Stimulated activated CD8-positive, alpha-beta memory T cell treated with anti-CD3 and anti-CD28 coated beads, Interleukin-7, amount 100 ng/mL, for 4 hours (primary cell): ENCODE results near the gene PDGFB.

Experiments
- DNase-seq, 2 donors: peaks; one replicate each; pipeline ENCODE4 v3.0.0-alpha.2; 2020; ENCODE audit warnings: low read depth in 2 of 2

The PDGFB gene

DNA sequence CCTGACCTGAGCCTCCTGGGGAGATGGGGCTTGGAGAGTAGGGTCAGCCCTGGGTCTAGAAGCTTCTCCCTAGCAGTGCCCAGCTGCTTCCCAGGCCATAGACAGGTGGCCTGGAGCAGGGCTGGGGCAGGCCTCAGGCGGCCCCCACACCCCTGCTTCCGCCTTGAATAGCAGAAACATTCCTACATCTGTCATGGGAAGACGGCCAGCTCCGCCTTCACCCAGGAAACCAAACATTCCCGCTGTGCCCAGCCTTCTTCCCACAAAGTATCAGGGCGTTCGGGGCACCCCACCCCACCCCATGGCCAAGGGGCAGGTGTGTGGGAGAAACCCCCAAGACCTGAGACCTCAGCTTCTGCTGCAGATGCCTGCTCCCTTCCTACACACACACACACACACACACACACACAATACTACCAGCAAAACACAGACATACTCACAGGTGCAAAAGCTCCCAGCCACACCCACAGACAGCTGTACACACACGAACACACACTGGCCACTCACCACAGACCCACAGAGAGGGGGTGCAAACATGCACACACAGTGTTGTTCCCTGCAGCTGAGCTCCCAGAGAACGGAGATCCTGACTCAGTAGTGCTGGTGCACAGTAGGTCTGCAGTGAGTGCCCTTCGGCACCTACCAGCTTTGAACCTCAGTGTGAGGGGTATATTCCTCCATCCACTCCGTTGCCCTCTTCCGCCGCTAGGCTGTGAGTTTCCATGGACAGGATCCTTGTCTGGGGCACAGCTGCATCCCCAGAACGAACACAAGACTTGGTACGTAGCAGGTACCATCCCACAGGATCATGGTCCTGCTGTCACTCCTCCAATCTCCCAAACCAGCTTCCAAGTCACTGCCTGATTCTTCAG is 37.4 kb downstream of the PDGFB start:
- DNase-seq = no peak

DNA sequence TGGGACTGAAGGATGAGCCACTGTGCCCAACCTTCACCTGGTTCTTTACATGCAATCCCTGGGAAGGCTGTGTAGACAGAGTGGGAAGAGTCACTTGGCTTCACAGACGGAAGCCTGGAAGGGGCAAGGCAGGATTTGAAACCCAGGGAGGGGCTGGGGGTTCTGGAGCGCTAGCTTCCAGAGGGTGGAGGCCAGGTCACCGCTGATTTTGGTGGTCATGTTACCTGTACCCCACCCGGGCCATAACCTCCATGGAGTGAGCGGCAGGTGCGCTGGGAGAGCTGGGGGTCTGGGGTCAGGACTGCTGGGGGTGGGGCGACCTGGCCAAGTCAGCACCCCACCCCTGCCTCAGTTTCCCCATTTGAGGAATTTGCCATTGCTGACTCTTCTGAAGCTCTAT is 38.3 kb downstream of the PDGFB start:
- no peak for DNase-seq

DNA sequence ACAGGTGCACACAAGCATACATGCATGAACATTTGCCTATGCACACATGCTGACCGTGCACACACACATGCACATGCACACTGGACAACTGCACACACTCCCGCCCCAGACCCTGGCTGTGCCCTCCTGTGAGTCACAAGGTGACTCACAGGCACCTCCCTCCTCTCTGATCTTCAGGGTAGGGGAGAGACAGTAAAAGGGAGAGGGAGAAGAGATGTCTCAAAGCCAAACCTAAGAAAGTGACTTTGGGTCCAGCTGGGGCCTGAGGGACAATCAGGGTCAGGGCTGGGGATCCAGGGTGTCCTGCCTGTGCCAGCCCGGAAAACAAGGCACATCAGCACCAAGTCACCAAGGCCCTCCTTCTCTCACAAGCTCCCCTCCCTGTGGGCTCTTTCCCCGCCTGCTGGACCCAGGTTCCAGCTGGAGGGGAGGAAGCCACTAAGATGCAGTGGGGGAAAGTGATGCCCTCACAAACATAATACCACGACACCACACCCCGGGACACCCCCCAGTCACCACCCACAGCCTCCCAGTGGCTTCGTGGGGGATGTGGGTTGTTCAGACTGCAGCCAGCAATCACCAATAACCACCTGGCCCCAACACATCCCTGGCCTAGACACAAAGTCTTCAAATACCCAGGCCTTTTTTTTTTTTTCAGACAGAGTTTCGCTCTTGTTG is 39.3 kb downstream of the PDGFB start:
- peak in 1 of 2 donors; percentile 55 for DNase-seq

DNA sequence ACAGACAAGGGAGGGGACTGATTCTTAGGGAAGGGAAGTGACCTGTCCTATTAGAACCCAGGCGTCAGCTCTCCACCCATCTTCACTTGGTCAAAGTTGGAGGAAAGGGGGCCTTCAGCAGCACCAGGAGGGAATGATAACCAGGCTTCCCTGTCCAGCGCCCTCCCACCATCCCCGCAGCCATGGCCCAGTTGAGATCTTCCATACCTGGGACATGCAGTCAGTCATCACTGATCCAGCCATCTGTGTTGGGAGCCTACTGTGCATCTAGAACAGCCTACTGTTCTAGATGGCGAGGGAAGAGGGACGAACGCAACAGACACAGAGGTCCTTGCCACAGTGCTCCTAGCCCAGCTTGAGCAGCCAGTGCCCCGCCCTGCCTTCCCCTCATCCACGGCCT is 40.6 kb downstream of the PDGFB start:
- DNase-seq = no peak

DNA sequence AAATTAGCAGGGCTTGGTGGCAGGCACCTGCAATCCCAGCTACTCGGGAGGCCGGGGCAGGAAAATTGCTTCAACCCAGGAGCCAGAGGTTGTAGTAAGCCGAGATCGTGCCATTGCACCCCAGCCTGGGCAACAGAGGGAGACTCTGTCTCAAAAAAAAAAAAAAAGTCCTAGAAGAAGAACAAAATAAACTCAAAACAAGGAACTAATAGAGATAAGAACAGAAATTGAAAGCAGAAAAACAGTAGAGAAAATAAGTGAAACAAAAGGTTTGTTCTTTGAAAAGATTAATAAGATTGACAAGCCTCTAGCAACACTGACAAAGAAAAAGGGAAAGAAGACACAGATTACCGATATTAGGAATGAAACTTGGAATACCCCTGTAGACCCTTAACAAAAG is 47.2 kb downstream of the PDGFB start:
- no peak for DNase-seq

DNA sequence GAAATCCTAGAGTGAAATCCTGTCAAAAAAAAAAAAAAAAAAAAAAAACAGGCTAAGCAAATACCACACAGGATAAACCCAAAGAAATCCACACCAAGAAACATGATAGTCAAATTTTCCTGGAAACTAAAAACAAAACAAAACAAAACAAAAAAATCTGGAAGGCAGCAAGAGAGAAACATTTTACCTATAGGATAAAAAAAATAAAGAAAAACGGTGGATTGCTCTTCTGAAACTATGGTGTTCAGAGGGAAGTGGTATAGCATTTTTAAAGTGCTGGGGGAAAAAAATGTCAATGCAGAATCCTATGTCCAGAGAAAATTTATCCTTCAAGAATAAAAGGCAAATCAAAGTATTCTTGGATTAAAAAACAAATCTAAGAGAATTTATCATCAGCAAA is 50.7 kb downstream of the PDGFB start:
- no peak for DNase-seq

DNA sequence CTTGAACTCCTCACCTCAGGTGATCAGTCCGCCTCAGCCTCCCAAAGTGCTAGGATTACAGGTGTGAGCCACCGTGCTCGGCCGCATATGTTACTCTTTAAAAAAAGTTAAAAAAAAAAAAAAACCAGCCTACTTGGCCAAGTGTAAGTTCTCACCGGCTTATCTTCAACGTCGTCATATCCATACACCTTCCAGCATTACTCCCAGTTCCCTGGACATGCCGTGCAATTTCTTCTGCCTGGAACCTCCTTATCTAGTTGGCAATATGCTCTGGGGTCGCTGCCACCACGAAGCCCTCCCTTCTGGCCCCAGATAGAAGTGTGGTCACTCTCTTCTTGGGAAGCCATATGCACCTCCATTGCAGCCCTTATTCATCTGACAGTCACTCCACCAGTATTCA is 56.0 kb downstream of the PDGFB start:
- DNase-seq = no peak

DNA sequence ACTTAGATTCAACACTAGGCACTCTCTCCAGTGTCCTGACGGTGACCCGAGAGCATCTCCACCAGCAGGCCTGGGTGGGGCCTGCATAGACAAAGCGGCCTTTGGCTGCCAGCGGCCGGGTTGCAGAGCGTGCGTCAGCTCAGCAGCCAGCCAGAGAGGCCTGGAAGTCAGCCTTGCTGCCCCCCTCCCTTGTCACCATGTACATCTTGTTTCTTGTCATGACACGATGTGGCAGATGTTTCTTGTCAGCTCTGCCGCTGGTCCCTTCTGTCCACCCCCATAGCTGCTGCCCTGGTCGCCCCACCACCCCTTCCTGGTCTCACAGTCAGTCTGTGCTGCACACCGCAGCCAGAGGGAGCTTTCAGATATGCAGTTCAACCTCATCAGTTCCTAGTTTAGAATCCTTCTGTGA is 59.2 kb downstream of the PDGFB start:
- DNase-seq = no peak

DNA sequence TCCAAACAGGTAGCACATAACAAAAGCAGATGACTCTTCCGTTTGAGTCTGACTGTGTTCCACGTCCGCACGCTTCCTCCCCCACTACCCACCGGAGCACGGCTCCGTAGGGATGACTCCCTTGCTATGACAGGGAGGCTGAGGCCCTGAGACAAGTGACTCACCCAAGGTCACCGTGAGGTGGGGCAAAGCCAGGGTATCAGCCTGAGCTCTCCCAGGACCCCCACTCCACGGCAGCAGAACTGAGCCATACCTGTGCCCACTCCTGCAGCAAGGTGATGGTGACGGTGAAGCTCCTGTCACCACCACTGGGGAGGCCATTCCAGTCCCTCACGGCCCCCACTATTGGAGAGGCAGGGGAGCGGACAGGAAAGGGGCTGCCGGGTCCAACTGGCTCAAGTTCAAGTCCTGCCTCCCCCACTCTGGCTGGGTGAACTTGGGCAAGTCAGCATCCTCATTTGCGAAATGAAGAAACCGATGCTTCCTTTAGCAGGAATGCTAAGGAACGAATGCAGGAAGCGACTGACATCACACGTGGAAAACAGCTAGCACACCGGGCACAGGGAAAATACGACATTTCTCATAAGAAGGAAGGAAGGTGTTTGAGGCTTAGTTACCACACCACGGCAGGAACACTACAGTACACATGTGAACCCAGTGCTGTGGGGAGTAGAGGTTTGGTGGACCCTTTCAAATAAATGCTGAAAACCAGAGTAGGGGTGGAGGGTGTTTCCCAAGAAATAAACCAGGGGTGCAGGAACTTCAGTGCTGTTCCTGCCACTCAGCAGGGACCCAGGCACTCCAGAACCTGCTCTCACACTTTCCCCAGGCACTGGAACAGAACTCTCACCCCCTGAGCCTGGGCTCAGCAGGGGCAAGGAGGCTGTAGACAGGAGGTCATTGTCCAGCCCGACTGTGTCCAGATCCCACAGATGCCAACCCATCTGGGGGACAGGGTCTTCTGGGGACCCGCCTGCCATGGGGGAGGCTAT is 59.9 kb downstream of the PDGFB start:
- no peak for DNase-seq

DNA sequence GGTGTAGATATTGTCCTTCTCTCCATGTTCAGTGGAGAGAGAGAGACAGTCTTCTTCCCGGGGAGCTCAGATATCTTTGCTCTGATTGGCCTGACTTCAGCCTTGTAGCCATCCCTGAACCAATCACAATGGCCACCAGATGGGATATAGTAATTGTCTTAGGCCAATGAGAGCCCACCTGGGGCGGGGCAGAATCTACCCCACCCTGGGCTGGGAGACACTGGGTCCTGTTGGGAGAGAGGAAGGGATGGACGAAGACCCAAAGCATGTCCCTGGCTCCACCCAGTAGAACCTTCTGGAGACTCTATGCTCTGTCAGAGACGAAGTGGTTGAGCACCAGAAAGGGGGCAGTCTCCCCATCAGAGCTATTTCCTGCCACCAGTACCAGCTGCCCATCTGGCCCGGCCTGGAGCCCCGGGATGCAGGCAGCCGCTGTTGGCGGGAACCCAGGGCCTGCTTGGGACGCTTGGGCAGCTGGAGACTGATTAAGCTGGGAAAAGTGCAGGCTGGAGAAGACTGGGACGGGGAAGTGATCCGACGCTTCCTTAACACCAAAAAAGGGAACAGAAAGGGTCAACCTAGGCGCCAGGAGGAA is 60.7 kb downstream of the PDGFB start:
- DNase-seq = no peak

DNA sequence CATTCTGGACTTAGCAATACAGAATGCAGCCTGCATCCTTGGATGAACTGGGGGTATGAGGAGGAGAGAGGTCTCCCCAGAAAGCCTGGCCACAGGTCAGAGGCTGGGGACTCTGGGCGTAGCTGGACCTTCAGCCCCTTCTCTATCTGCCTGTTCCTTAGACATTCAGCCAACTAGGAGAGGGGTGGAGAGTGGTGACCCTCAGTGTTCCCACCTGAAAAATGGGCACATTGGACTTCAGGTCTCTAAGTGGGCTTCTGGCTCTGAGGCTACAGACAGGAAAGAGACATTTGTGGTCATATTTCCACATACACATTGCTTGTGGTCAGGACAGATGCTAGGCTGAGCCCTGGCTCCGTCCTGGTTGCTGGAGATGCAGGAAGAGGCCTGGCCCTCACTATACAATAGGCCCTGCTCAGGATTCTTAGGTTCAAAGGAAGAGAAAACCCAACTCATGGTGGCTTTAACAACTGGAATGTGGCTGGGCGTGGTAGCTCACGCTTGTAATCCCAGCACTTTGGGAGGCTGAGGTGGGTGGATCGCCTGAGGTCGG is 62.2 kb downstream of the PDGFB start:
- no peak for DNase-seq

DNA sequence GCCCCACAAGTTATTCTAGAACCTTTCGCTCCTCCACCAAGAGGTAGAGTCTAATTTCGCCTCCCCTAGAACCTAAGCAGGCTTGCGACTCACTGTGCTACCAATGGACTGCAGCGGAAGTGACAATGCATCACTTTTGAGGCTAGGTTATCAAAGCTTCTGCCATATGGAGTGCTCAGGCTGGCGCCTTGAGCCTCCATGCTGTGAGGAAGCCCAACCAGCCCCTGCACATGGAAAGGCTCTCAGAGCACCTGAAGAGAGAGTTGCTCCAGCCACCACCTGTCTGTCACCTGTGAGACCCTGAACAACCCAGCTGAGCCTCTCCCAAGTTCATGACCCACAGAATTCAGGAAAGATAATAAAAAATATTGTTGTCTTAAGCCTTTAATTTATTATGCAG is 63.0 kb downstream of the PDGFB start:
- no peak for DNase-seq

DNA sequence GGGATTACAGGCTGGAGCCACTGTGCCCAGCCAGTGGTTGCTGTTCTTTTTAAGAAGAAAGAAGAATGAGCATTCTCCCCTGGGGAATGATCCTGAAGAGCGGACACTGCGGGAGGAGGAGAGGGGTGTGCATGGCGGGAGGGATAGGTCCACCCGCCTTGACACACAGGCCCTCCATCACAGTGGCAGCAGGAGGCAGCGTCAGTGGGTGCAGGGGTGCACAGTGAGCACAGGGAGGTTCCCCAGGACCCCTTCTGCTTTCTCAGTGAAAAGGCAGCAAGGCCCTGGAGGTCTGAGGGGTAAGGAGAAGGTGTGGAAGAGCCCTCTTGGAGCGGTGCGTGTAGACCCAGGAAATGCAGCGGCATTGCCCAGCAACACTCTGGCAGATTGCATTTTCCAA is 63.4 kb downstream of the PDGFB start:
- no peak for DNase-seq

DNA sequence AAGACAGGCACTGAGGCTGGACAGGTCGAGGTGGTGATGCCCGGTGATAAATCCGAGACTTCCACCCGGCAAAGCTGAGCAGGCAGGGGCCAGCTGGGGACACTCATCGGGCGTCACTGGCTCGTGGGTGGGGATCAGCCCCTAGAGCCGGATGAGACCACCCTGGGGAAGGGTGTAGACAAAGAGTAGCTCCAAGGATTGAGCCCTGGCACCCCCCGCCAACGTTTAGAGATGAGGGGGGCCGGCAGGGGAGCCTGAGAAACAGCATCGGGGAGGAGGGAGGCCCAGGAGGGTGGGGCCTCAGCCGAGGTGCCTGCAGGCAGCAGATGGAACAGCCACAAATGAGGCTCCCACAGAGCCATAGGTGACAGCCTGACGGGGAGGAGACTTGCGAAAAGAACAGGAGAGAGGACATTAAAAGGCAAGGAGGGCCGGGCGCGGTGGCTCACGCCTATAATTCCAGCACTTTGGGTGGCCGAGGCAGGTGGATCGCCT is 64.9 kb downstream of the PDGFB start:
- no peak for DNase-seq

DNA sequence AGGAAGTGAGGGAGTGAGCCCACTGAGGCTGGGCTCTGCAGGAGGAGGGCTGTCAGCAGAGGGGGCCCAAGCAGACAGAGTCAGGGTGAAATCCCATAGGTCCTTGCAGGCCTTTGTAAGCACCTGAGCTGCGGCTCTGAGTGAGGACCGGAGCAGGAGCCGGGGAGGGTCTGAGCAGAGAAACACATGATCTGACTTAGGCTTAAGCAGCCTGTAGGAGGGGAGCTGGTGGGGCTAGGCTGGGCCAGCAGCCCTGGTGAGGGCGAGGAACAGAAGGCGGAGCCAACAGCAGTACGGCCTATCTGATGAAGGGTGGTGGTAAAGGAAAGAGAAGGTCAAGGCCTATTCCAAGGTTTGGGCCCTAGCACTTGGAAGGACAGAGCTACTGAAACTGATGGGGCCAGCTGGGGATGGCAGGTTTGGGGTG is 65.4 kb downstream of the PDGFB start:
- DNase-seq = no peak

DNA sequence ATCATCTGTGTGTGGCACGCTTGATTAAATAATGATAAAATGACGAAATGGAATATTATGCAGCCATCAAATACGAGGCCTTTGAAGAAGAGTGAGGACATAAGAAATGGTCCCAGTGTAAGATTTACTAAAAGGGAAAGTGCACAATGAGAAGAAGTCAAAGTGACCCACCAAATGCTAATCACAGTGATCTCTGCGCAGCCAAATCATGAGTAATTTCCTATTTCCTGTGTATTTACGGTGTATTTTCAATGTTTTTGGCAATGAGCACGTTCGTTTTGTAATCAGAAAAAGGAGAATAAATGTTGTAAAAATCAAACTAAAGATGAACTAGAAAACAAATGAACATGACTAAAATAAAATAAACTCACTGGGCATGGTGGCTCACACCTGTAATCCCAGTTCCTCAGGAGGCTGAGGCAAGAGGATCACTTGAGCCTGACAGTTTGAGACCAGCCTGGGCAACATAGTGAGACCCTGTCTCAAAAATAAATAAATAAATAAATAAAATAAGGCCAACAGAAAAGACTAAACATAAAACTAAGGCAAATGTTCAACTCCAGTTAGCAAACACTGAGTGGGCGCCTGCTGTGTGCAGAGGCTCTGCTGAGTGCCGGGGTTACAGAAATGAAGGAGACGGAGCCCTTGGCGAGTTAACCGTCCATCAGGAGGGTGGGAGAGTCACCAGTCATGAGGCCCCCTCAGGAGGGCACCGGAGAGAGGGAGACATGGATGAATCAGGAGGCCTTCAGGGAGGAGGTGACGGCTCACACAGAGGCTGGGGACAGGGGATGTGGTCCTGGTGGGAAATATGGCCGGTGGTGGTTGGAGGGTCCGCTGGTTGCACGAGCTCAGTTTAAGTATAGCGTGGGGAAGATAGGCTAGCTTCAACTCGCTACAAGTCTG is 66.3 kb downstream of the PDGFB start:
- no peak for DNase-seq

DNA sequence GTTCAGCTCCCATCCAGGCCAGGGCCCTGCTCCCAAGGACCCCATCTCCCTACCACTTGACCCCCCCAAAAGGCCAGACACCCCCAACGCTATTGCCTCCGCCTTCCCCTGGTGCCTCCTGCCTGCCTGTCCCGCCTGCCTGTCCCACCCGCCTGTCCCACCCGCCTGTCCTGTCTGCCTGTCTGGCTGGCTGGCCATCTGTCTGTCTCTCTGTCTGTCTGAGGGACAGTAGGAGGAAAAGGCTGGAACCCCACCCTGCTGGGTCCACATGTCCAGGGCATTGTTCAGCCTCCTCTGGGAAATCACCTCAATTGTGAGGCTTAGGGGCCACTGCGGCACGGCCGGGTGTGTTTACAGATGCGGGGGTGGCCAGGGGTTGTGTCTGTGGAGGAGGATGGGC is 67.0 kb downstream of the PDGFB start:
- DNase-seq = no peak

DNA sequence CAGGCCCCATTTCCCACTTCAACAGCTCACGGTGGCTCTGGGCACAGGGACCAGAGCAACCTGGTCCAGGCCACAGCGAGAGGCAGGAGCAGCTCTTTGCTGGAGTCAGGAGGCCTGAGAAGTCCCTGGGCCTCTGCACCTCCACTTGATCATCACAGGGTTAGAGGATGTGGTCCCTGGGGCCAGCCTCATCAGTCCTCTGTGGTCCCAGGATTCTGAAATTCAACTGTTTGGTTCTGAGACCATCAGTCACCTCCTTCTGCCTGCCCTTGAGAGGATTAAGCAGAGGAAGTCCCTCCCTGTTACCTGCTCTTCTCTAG is 67.4 kb downstream of the PDGFB start:
- DNase-seq = no peak

DNA sequence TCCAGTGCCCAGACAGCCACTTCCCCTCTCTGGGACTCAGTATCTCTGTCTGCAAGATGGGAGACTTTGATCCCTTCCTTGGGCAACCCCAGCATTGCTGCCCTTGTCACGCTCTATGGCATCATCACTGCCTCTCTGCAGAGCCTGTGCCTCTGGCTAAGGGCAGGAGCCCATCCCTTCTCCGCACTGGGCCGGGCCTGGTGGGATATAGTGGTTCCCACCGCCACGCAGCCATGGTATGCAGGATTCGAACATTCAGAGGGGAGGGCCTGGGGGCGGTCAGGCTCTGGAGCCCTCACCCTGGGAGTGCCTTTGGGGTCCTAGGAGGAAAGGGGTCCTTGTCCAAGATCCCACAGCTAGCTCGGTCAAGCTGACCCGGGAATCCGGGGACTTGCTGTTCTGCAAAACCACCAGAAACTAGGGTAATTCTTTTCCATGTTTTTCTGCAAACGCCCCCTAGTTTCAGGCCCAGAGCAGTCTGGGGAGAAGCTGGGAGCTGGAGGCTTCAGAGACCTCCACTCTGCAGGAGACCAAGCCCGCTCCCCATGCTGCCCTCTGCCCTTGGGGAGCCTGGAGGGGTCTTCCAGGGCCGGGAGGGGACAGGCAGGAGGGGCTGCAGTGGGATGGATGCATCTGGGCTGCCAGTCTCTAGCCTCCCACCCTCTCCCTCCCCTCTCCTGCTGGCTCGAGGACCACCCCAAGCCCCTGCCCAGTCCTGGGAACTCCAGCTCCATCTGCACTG is 67.9 kb downstream of the PDGFB start:
- no peak for DNase-seq
